Skin epidermis (tissue), 12 donors: ENCODE results near the gene ZRANB3.
"Not testable (repeated sequence)": the region's sequence is repeated elsewhere in the genome, so short reads cannot be mapped to it uniquely, and the experiment has no call there.

Experiments used
- H3K27ac ChIP-seq, 21 experiments: fragments of 200-600 bp; sonication (generic) in 11 of 21; one replicate each; pipeline ENCODE4 v1.5.0; 2020; ENCODE audit warnings: mild to moderate bottlenecking in 3 of 21, inconsistent platforms in 2 of 21, moderate library complexity in 2 of 21
- H3K4me3 ChIP-seq, 7 experiments: fragments of 200-600 bp; sonication (generic) in 2 of 7; one replicate each; pipeline ENCODE4 v1.5.0; 2020; ENCODE audit warnings: inconsistent platforms in 2 of 7, mild to moderate bottlenecking in 2 of 7, moderate library complexity in 1 of 7

ZRANB3 gene

DNA sequence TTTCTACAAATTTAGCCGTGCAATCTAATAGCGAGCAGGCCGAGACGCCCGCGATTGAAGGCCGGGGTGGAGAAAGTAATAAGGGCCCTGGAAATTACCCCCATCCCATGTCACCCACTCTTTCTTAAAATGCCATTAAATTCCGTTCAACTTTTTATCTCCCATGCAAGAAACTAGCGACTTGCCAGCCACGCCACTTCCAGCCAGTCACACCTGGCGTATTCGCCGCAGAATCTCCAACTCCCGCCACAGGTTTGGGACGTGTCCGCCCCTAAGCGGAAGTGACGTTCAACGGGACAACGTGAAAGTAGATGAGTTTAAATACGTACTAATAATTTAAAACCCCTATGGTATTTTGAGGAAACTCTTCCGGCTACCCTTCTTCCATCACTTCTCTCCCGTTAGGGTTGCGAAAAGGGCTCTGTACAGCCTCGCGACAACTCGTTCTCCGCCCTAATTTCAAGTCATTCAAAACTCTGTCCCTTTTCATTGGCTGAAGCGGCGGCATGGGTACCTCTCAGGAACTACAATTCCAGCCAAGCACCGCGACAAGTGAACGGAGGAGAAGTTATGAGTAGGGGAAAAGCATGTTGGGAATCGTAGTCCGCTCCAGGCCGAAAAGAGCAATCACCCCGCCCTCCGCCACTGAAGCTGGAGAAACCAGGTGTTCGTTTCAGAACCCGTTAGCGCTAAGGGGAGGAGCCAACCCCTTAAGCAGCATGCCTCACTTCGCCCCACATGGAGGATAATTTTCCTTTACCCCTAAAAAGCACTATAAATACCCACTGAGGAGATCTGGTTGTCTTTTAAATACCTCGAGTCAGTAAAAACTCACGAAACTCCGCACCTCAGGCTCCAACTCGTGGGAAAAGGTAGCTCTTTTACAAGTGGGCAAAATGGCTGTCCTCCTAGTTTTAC is at the start of gene ZRANB3:
ZRANB3 (minus strand) TSS at position 906 of the 918 bp plus-strand sequence.
- H3K4me3 ChIP-seq: peak within 1 kb of the TSS; percentile 64 to 98 (median 78)
- H3K27ac ChIP-seq: peak within 1 kb of the TSS; percentile 48 to 91 (median 88)

DNA sequence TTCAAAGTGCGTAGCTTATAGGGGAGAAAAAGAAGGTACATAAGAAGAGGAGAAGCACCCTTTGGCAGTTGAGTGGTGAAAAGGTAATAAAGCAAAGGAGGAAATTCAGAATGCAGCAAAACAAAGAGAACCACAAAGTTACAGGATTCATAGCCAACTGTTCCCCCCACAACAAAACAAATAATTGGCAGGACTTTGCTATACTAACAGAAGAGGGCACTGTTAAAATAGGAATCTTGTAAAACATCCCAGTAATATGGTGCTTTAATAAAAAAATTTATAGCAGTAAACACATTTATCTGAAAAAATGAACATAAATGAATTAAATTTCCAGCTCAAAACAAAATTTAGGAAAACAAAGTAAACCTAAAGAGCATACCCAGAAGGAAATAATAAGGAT is 42.6 kb upstream of the ZRANB3 start:
- H3K4me3 ChIP-seq: no peak overlapping the region
- H3K27ac ChIP-seq: no peak overlapping the region

DNA sequence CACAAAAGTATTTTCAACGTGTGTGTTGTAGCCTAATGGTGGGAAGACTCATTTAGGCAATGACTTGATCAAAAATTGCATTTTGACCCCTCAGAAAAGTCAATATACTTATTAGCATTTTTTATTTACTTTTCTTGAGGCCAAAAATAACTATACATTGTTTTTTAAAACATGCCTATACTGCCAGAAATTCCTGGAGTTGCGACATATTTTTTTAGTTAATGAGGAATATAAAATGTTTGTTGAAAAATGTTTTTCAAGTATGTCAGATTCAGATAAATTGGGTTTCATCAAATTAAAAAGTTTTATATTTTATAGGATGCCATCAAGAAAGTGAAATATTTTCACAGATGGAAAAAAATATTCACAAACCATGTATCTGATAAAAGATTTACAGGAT is 39.9 kb upstream of the ZRANB3 start:
- Histone ChIP-seq H3K4me3 (no peak overlapping the region), H3K27ac (no peak overlapping the region)

DNA sequence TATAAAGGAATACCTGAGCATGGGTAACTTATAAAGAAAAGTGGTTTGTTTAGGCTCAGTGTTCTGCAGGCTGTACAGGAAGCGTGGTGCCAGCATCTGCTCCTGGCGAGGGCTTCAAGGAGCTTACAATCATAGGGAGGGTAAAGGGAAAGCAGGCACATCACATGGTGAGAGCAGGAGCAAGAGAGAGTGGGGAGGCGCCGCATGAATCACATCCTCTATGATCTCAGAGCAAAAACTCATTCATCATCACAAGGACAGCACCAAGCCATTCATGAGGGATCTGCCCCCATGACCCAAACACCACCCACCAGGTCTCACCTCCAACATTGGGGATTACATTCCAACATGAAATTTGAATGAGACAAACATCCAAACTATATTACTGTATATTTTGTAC is 32.8 kb upstream of the ZRANB3 start:
- no peak overlapping the region for H3K27ac ChIP-seq
- no peak overlapping the region for H3K4me3 ChIP-seq

DNA sequence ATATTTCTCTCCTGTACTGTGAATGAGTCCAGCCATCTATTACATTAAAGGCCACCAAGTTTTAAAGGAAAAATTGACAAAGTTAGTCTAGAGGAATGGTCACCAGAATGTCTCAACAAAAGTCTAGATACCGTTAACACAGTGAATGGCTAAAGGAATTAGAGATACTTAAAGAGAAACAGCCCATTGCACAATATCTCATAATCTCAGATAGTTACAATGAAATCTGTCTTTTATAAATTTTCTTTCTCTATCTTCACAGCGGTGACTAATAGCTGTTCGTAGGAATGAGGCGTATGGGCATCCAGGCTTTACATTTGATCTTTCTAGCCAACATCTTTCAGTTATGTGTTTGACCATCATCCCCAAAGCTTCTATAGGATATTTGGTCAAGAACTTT is 30.9 kb upstream of the ZRANB3 start:
- H3K4me3 ChIP-seq: no peak overlapping the region
- no peak overlapping the region for H3K27ac ChIP-seq

DNA sequence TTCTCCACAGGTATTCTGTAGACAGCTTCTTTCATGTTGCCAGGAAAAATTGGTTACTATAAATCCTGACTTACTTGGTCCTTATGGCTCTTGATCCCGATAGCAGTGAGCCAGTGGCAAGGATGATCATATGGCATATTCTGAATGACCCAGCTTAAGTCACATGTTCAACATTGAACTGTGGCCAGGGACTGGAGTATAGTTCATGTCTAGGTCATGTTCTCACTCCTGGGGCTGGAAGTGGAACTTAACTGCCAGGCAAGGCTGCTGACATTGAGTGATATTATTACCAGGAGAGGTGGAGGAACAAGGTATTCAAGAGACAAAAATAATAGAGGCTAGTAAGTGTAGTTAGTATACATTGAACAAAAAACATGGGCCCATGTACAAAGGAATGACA is 26.5 kb upstream of the ZRANB3 start:
- H3K27ac ChIP-seq: no peak overlapping the region
- no peak overlapping the region for H3K4me3 ChIP-seq

DNA sequence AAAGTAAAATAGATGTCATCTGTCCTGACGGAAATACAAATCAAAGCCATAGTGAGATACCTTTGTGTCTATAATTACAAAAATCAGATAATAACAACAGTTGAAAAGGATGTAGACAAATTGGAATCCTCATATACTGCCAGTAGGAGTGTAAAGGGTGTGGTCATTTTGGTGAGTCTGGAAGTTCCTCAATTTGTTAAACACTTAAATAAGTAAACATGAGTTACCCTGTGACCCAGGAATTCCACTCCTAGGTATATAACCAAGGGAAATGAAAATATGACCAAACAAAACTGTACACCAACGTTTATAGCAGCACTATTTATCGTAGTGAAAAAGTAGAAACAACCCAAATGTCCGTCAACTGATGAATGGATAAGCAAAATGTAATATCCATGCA is 24.3 kb upstream of the ZRANB3 start:
- Histone ChIP-seq H3K4me3 (no peak overlapping the region), H3K27ac (no peak overlapping the region)

DNA sequence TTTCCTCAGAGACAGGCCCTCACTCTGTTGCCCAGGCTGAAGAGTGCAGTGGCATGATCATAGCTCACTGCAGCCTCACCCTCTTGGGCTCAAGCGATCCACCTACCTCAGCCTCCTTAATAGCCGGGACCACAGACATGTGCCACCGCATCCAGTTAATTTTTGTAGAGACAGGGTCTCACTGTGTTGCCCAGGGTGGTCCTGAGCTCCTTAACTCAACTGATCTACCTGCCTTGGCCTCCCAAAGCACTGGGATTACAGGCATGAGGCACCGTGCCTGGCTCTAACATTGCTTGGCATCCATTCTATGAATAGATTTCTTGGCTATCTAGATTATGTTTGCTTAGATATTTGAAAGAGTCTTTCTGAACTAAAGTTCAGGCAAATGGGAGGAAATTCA is 21.9 kb upstream of the ZRANB3 start:
- H3K27ac ChIP-seq: no peak overlapping the region
- H3K4me3 ChIP-seq: no peak overlapping the region

DNA sequence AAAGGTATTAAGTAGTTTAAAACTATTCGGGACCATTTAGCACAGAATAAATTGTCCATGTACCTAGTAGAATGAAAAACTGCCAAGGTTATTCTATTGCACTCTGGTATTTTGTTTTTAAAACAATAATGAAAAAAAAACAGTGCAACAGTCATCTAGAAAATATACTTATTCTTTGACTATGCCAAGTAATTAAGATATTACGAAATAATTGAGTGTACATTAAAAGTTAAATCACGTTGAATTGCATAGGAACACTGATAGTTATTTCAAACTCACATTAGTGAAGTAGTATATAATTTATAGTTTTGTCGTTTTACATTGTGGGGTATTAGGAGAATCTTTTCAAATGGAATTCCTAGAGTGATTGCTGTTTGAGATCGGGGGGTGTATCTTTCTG is 20.3 kb upstream of the ZRANB3 start:
- Histone ChIP-seq H3K4me3 (no peak overlapping the region), H3K27ac (no peak overlapping the region)

DNA sequence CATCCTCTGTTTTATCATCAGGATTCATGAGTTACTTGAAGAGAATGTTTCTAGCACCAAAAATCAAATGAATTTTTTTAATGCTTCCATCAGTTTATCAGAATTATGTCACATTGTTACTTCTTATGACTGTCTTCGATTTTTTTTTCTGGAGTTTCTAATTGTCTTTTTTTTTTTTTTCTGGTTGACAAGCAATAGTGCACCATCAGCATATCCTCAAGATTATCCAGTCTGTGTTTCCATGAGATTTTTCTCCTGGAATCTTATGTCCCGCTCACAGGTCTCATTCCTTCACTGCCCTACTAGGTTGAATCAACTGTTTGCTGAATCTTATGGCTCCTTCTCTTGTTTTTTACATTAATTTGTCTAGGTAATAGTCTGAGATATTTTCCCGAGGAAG is 16.3 kb upstream of the ZRANB3 start:
- Histone ChIP-seq H3K27ac (no peak overlapping the region), H3K4me3 (no peak overlapping the region)

DNA sequence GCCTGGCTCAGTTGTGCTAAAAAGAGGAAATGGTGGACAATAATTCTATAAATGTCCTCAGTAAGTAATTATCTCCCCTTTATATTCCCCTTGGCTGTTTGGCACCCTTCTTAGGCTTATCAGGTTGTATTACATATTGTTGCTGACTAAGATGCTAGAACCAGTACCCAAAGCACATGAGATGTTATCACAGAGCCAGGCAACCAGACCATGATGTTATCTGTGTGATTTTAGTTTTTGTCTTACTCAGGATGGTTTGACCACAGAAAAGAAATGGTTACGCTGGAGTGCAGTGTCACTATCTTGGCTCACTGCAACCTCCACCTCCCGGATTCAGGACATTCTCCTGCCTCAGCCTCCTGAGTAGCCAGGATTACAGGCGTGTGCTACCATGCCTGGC is 15.4 kb upstream of the ZRANB3 start:
- Histone ChIP-seq H3K4me3 (no peak overlapping the region), H3K27ac (no peak overlapping the region)

DNA sequence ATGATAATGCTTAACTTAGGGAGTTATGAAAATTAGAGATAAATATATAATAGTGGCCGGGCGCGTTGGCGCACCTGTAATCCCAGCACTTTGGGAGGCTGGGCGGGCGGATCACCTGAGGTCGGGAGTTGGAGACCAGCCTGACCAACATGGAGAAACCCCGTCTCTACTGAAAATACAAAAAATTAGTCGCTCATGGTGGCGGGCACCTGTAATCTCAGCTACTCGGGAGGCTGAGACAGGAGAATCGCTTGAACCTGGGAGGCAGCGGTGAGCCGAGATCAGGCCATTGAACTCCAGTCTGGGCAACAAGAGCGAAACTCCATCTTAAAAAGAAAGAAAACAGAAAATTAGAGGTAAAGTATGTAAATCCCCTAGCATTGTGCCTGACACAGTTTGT is 2.5 kb upstream of the ZRANB3 start:
- H3K27ac ChIP-seq, H3K4me3 ChIP-seq: not testable (repeated sequence)

DNA sequence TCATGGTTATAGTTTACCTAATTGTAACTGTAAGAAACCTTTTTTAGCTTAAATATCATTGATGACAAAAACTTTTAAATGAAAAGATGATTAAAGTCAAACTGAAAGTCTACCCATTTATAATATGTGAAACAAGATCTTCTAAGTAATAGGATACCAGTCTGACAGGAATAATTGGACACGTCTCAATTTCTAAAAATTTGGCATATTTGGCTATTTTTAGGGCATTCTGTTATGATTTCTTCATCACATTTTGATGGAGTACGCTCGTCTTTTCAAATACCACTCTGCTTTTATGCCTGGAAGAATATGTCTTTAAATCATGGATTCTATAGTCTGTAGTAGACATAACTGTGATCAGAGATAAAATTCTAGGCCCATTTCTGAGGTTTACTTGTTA is 1.6 kb upstream of the ZRANB3 start:
- peak overlapping the region in 2 of 21 experiments; percentile 3 to 81 for H3K27ac ChIP-seq
- peak overlapping the region in 4 of 7 experiments; percentile 64 to 98 (median 82) for H3K4me3 ChIP-seq

DNA sequence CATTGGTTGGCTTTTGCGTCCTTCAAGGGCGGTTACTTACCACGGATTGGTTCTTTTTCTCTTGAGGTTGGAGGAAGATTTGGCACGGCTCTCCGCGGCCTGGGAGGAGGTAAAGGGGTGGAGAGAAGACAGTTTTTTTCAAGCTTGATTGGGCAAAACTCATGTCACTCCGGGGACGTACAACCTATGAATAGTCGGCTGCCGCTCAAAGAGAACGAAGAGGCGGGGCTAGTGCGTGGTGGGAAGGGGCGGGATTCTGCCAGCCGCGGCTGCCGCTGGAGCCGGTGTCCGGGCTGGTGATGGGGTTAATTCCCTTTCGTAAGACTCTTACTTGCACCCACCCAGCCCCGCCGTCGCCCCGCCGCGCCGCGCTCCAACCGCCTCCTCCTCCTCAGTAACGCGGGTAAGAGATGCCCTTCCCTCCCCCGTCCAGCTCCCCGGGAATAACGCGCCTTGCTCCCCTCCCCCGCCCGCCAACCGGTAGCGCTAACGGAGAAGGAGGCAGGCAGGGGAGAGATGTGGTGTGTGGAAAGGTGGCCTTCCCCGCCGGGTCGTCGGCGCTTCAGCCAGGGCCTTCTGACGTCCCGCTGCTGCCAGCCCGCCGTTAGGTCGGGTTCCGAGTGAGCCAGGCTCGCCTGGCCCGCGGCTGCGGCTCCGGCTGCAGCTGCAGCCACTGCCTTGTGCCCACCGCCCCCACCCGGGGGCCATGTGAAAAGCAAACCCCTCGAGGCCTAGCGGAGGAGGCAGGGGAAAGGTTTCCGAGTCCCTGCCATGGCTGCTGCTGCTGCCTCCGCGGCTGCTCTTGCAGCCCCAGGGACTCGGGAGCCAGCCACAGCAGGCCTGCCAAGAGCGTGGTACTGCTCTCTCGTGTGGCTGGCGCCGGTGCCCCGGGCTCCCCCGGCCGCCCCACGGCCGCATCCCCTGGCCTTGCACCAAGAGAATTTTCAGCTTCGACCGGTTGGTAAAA is 496 bp upstream of the ZRANB3 start, which contains the start of gene R3HDM1:
R3HDM1 (plus strand) TSS at position 254 of the 967 bp plus-strand sequence. CDS start 73,362 bp downstream, outside the sequence.
- Histone ChIP-seq H3K27ac (peak within 1 kb of the TSS; percentile 48 to 91 (median 88)), H3K4me3 (peak within 1 kb of the TSS; percentile 64 to 98 (median 78))

DNA sequence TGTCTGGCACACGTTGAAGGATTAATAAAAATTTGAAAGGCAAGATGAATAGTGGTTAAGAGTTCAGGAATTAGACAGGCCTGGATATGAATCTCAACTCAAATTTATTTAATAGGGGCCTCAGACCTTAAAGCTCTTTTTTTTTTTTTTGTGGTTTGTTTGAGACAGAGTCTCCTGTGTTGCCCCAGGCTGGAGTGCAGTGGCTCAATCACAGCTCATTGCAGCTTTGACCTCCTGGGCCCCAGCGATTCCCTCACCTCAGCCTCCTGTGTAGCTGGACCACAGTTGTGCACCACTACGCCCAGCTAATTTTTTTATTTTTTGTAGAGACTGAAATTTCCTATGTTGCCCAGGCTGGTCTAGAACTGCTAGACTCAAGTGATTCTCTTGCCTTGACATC is 3.0 kb downstream of the ZRANB3 start:
- Histone ChIP-seq H3K4me3 (no peak overlapping the region), H3K27ac (no peak overlapping the region)

DNA sequence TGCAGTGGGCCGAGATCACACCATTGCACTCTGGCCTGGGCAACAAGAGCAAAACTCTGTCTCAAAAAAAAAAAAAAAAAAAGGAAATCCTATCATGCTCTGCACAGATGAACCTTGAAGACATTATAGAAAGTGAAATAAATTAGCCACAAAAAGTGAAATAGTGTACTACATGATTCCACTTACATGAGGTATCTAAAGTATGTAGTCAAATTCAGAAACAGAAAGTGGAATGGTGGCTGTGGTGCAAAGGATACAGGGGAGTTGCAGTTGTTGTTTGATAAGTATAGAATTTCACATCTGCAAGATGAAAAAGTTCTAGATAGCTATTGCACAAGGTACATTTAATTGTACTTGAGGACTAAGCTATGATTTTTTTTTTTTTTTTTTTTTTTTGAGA is 5.2 kb downstream of the ZRANB3 start:
- Histone ChIP-seq H3K4me3 (no peak overlapping the region), H3K27ac (no peak overlapping the region)

DNA sequence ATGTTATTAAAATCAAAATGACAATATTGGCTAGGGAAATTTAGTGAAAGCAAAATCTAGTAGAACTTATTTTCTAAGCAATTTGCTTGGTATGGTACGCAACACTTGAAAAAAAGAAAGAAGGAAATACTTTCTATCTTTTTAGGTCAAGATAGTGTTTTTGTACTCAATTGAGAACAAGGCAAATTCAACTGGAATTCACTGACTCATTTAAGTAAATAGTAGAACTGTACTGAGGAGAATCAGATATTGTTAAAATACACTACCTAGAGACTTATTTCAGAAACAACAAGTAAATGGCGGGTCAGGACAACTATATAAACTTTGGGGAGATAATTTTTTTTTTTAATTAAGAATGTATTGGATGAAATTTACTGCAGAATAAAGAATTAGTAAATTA is 18.9 kb downstream of the ZRANB3 start:
- no peak overlapping the region for H3K27ac ChIP-seq
- no peak overlapping the region for H3K4me3 ChIP-seq

DNA sequence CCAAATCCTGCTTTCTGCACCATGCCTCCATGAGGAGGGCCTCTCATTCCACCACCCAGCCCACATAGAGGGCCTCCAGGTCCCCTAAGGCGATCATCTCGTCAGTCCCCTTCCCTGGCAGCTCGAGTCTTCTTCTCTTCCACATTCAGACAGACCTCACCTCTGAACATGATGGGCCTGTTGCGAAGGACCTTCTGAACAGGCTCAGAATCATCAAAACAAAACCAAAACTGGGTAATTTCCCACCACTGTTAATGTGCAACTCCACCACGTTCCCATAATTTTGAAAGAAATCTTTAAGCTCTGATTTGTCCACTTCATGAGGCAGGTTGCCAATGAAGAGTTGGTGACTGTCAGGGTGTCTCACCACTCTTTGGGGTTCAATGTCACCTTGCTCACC is 20.4 kb downstream of the ZRANB3 start:
- no peak overlapping the region for H3K4me3 ChIP-seq
- no peak overlapping the region for H3K27ac ChIP-seq

DNA sequence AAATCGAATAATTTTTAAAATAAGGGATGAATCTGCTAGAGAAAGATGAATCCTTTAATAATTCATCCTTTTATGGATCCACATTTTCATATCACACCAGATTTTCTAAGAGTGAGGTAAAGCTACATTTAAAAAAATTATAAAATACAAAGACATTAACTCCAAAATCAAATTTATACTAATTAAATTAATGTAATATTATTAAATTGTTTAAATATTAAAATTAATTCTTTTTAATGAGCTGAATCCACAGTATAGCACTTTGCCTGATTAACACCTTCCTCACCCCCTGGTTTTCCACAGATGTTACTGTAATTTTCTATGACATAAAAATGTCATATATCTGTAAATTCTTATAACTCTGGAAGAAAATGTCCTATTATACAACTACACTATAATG is 26.2 kb downstream of the ZRANB3 start:
- Histone ChIP-seq H3K27ac (no peak overlapping the region), H3K4me3 (no peak overlapping the region)

DNA sequence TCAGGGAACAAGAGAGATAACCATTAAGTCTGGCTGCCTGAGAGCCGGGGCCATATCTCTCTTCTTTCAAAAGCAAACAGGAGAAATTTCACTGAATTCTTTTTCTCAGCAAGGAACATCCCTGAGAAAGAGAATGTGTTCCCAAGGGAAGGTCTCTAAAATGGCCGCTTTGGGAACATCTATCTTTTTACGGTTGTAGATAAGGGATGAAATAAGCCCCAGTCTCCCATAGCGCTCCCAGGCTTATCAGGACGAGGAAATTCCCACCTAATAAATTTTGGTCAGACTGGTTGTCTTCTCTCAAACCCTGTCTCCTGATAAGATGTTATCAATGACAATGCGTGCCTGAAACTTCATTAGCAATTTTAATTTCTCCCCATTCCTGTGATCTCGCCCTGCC is 32.4 kb downstream of the ZRANB3 start:
- not testable (repeated sequence) for H3K27ac ChIP-seq, H3K4me3 ChIP-seq

DNA sequence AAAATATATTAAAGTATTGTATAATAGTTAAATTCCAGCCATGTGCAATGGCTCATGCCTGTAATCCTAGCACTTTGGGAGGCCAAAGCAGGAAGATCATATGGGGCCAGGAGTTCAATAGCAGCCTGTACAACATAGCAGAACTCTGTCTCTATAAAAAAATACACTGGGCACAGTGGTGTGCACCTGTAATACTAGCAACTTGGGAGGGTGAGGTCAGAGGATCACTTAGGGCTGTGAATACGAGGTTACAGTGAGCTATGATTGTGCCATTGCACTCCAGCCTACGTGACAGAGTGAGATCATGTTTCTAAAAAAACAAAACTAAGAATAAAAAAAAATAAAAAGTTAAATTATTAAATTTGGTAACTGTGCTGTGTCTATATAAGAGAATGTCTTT is 36.1 kb downstream of the ZRANB3 start:
- Histone ChIP-seq H3K27ac (no peak overlapping the region), H3K4me3 (no peak overlapping the region)
